GM19099 (cell line): Measurements from ENCODE around the gene PRKCZ.

ENCODE experiments used
- POLR2A ChIP-seq: IDR thresholded peaks from 3 replicates; pipeline ENCODE4 v1.6.1; 2011; ENCODE audit warnings: low read depth; ENCODE audit not compliant: insufficient read length; ENCODE audit errors: extremely low read depth

PRKCZ gene

GRCh38 chr1:2036287-2036686 lies 13.9 kb upstream of the PRKCZ start:
- no peak for TF ChIP-seq POLR2A

GRCh38 chr1:2037314-2037979 lies 12.8 kb upstream of the PRKCZ start:
- TF ChIP-seq POLR2A: no peak

GRCh38 chr1:2038229-2038628 lies 12.0 kb upstream of the PRKCZ start:
- TF ChIP-seq POLR2A: no peak

- no peak for TF ChIP-seq POLR2A
Observed at GRCh38 chr1:2039251-2039650, 11.0 kb upstream of the PRKCZ start.

- no peak for TF ChIP-seq POLR2A
Observed at GRCh38 chr1:2041305-2041704, 8.9 kb upstream of the PRKCZ start.

GRCh38 chr1:2041887-2042286 lies 8.3 kb upstream of the PRKCZ start:
- no peak for TF ChIP-seq POLR2A

GRCh38 chr1:2042830-2043773 lies 7.1 kb upstream of the PRKCZ start:
- TF ChIP-seq POLR2A: no peak

- TF ChIP-seq POLR2A: no peak
Observed at GRCh38 chr1:2043886-2044285, 6.3 kb upstream of the PRKCZ start.

- TF ChIP-seq POLR2A: no peak
Observed at GRCh38 chr1:2044510-2045319, 5.5 kb upstream of the PRKCZ start.

GRCh38 chr1:2045468-2046173 lies 4.6 kb upstream of the PRKCZ start:
- no peak for TF ChIP-seq POLR2A

- no peak for TF ChIP-seq POLR2A
Observed at GRCh38 chr1:2046174-2046917, 3.9 kb upstream of the PRKCZ start.

- TF ChIP-seq POLR2A: no peak
Observed at GRCh38 chr1:2046953-2047748, 3.1 kb upstream of the PRKCZ start.
